HG03066 (cell line): ENCODE results near the gene SCPEP1.
"Not testable (repeated sequence)": the region's sequence is repeated elsewhere in the genome, so short reads cannot be mapped to it uniquely, and the experiment has no call there.

Experiments
- ATAC-seq: cut with Tn5 transposase; IDR thresholded peaks from one replicate; pipeline ENCODE4 v1.9.1; 2021; ENCODE audit warnings: low read depth; ENCODE audit not compliant: unreplicated experiment

Gene SCPEP1

DNA sequence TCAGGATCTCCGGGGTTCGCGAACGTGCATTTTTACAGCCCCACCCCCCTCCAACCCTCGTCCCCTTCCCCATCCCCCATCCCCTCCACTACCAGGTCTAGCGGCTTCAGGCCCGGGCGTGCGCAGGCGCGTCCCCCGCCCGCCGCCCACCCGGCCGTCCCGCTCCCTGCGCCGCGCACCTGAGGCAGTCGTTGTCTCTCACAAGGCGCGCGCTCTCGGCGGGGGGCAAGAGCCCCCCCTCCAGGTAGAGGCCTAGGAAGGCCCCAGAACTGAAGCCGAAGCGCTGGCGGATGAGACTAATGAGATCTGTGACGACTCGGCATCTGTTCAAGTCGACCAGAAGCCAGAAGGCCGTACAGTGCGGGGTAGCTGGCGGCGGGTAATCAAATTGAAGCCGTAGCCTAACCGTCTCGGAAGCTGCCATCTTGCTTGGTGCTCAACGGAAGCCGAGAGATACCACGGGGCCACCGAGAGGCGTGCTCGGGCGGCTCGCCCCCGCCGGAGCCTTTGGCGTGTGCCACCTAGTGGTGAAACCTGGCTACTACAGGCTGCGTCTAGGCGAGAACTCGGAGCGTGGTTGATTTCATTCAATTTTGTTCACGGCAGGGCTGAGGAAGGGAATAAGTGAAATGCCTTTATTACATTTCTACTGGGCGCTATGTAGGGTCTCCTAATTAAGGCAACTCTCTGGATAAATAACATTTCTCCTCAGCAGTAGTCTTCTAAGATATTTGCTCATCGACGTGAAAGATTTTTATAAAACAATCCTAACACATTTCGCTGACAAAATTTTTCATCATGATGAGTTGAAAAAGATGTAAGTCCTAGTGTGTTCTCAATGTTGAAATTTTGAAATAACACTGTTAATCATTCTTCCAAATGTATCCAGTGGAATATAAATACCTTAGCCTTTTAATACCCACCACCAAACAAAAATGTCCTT, 17.1 kb upstream of the SCPEP1 start, which contains the start of gene COIL:
Gene COIL, minus strand, starts transcription at position 455 of the 943 bp plus-strand sequence. Its CDS starts 31 bp downstream, at position 424.
- peak; percentile 96 for ATAC-seq

DNA sequence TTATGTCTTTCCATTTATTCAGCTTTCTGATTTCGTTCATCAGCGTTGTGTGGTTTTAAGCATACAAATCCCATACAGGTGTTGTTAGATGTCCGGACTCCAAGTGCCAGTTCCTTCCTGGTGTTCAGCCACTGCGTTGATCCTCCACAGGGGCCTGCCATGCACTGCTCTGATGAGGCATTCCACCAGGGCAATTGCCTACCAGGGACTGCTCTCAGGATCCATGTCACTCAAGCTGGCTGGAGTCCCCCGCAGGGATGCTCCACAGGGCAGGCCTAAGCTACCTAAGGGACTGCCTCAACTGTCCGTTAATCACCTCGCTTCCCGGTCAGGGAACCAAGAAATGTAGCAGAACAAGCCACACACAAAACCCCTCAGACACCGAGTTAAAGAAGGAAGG, 12.7 kb upstream of the SCPEP1 start:
- not testable (repeated sequence) for ATAC-seq

DNA sequence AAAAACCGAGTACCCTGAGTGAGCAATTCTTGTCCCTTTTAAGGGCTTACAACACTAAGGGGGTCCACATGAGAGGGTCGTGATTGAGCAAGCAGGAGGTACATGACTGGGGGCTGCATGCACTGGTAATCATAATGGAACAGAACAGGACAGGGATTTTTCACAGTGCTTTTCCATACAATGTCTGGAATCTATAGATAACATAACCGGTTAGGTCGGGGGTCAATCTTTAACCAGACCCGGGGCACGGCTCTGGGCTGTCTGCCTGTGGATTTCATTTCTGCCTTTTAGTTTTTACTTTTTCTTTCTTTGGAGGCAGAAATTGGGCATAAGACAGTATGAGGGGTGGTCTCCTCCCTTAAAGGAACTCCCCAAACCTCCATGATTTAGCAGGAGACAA, 12.2 kb upstream of the SCPEP1 start:
- not testable (repeated sequence) for ATAC-seq

DNA sequence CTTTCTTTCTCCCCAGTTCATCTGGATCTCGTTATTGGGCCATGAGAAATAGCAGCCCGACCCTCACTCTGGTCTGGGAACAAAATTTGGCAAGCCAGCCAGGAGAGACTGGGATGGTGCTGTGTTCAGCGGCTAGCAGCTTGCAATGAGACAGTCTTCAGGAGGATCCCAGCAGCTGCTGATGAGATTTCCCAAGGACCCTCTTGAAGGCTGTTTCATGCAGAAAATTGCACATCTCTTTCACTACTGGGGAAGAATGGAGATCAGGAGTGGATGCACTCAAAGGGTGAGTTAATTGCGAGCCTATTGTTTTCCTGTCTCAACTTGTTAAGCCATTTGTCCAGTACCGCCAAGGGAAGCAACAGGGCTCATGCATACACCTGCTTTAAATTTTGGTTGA, 11.6 kb upstream of the SCPEP1 start:
- ATAC-seq, result no peak

DNA sequence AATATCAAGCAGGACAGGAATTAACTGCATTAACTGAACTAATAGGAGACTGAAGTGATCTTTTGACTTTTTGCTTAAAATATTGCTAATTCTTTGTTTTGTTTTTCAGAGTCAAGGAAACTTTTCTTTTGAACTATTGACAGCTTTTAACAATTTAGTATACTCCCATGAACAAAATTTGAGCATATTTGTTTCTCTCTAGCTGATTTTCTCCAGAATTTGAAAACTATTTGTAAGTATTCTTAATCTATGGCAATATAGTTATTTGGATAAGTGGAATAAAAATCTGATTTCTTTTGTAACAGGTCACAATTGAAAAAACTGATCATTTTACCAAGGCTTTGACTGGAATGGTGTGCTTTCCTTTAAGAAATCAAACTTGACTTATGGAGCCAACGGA, 7.0 kb upstream of the SCPEP1 start:
- ATAC-seq, result no peak

DNA sequence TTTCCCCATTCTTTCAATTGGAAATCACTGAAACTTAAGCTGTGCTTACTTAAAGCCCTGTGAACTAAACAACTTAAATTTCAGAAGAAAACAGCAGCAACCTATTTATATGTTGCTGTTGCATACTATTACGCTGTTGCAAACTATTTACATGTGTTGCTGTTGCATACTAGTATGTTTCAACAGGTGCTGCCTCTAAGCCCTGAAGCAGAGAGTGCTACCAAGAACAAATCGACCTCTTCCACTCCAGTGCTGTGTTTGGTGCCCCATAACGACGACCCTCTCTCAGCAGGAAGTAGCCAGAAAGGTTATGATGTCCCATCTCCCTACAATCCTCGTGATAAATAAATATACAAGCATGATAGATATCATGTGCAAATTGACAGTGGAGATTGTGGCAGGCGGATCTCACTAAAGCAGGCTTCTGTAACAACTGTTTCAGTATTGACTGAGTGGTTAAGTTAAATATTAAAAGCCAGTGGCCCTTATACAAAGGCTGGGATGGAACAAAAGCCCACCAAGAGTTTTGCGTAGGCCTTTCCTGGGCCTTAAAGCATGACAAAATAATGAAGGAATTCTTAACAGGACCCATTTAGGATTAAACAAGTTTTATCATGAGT, 5.7 kb upstream of the SCPEP1 start:
- ATAC-seq, result no peak

DNA sequence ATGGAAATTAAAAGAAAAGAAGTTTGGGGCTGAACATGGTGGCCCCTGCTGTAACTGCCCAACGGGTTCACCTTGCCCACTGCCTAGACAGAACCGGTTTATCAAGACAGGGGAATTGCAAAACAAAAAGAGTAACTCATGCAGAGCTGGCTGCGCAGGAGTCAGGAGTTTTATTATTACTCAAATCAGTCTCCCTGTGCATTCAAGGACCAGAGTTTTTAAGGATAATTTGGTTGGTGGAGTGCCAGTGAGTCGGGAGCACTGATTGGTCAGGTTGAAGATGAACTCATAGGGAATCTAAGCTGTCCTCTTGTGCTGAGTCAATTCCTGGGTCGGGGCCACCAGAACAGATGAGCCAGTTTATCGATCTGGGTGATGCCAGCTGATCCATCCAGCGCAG, 4.4 kb upstream of the SCPEP1 start:
- no peak for ATAC-seq

DNA sequence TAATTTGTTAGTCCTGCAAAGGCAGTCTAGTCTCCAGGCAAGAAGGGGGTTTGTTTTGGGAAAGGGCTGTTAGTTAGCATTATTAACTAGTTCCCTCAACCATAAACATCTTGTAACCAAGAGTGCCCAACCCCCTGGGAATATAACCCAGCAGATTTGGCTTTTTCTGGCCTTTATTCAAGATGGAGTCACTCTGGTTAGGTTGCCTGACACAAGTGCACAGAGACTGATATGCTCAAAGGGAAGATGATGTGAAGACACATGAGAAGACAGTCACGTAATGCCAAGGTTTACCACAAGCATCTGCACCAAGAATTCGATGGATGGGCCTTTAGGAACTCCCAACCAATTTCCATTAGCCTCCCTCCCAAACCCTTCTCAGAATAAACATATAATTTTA, 3.9 kb upstream of the SCPEP1 start:
- ATAC-seq, result no peak

DNA sequence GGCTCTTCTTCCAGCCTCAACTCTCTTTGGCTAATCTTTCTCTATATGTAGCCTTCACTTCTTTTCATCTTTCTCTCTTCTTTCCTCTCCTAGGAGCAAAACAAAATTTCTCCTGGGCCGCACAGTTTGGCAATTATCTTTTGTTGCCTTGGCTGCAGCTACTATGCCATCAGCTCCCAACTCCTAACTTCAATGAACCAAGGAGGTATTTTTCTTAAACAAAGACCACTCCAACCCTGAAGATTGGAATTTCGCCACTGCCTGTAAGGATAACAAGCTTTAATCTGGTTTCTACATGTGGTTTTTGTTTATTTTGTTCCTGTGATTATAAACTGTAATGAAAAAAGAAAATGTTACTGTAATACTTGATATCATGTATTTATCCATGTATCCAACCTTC, 2.3 kb upstream of the SCPEP1 start:
- no peak for ATAC-seq

DNA sequence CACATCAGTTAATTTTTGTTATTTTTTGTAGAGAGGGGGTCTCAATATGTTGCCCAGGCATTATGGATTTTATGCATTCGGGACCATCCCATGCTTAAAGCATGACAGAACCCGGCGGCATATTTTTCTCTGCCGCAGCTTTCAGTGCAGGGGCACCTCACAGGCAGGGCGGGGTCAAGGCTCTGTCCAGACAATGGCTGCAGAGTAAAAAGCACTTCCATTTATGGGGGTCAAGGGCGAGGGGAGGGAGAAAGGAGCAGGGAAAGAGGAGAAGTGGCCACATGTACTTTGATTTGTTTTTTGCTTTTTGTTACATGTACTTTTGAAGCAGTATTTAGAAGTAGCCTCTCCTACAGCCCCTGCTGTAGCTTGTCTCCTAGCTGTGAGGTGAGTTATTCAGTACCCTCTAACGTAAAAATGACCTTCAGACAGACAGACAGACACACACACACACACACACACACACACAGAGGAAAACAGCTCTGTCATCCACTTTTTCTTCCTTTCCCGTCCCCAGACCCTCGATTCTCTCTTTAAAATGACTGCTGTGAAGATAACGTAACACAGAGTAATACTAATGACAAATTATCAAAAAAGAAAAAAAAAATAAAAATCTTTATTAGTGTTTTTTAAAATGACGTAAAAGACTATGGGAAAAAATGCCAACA, 856 bp upstream of the SCPEP1 start:
- no peak for ATAC-seq

DNA sequence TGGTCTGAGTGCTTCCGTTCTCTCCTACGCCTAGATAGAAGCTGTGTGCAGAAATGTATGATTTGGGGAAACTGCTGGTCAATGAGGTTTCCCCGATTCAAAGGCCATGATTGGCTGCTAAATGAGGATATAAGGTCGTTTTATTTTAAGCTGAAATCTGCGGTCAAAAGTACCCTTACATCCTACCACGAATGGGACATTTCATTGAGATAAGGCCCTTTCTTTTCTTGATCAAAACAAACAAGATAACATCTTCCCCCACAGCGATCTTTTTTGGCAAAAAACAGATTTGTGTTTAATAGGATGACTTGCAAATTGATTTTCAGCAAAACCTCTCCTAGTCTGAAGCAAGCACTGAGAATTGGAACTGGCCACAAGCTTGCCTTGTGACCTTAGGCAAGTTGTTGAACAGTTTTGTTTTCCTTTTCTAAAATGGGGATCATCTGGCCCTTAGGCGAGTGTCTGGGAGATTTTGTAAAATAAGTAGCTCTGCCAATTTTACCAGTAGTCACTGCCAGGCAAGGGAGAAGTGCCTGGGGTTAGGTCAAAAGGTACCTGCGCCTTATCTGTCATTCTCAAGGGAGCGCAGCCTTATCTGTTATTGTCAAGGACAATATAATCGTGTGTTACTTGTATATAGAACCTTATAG, 635 bp downstream of the SCPEP1 start:
- ATAC-seq, result no peak

DNA sequence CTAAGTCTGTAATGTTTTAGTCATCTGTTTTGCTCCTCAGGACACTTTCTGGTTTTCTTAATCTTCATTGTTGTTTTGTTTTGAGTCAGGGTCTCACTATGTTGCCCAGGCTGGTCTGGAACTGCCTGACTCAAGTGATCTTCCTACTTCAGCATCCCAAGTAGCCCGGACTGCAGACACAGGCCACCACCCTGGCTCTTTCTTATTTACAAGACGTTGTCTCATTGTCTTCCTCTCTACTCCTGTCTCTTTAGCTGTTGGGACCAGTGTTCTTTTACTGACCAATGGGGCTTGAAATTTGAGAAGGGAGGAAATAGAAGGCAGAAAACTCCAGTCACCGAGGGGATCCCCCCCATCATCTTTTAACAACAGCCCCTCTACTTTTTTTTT, 1.2 kb downstream of the SCPEP1 start:
- no peak for ATAC-seq

DNA sequence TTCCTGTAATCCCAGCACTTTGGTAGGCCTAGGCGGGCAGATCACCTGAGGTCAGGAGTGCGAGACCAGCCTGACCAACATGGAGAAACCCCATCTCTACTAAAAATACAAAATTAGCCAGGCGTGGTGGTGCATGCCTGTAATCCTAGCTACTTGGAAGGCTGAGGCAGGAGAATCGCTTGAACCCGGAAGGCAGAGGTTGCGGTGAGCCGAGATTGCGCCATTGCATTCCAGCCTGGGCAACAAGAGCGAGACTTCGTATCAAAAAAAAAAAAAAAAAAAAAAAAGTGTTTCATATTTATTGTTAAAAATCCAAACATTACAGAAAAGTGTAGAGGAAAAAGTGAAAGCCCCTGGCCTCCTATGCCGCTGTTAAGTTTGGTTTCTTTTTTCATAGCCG, 2.6 kb downstream of the SCPEP1 start:
- not testable (repeated sequence) for ATAC-seq

DNA sequence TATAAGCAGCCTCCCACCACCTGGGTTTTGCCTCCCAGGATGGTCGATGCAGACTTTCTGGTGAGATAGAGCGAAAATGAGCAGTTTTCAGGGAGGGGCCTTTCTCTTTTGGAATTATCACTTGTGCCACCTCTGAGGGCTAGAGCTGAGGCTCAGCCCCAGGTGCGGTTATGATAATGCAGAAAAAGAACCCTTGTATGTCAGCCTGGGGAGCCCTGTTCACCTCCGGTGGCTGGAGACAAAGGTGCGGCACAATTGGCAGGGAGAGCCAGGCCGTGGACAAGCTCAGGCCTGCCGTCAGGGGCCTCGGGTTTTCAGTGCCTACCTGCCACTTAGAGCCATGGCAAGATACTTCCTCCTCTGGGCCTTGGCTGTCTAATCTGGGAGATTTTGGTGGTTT, 4.4 kb downstream of the SCPEP1 start:
- no peak for ATAC-seq

DNA sequence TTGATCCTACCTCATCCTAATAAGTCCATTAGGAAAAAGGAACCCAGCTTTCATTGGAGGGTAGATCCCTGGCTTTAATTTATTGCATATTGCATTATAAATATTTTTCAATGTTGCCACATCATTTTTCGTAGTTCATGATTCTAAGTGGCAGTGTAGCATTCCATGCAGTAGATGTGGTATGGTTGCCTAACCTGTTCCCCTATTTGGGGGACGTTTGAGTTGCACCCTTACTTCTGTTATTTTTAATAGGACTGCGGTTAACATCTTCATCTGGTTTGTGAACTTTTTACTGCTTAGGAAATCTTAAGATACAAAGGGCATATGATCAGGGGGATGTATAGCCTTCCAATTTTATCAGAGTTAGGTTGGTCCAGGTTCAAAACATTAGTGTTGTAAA, 5.4 kb downstream of the SCPEP1 start:
- no peak for ATAC-seq

DNA sequence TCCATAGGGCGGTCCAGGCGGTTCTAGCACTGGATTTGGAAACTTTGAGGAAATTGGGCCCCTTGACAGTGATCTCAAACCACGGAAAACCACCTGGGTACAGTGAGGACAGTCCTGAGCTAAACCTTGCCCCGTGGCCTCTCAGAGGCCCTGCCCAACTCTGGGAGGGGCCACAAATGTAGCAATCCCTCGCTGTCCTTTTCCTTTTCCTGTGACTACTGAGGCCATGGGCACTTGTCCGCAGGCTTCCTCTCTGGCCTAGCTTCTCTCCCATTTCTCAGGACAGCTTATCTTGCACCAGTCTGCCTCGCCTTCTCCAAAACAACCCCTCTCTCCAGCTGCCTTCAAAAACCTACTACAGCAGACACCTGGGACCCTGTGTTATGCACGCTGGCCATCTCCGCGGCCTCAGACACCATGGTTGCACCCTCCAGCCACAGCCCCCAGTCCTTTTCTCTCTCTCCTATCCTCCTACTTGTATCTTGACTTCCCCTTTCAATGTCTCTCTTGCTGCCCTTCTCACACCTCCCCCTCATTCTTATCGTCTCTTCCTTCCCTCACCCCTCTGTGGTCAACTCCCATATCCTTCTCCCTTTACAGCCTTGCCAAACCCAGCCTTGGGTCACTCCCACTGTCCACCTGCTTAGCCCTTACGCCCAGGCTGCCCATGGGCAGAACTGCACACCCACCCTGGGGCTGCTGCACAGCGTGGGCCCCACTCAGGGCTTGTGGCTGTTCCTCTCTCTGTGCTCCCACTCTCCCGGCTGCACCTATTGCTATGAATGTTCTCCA, 7.6 kb downstream of the SCPEP1 start:
- ATAC-seq, result no peak

DNA sequence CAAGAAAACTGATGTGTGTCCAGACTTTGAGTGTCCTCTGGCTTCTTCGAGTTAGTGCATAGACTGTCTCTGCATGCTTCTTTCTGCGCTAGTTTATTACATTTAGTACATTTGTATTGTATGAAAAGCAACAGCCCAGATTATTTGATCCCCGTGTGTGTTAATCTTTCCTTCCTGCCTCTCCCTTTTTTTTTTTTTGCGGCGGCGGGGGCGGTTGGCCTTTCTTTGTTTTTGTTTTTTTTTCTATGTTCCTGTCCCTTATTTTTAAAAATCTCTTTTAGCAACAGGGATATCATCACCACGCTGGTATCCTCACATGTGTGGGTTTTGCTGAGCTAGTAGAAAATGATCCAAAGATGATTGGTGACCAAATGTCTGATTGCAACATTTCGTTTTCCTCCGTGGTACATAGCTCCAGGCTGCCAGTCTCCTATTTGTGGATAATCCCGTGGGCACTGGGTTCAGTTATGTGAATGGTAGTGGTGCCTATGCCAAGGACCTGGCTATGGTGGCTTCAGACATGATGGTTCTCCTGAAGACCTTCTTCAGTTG, 9.4 kb downstream of the SCPEP1 start:
- no peak for ATAC-seq

DNA sequence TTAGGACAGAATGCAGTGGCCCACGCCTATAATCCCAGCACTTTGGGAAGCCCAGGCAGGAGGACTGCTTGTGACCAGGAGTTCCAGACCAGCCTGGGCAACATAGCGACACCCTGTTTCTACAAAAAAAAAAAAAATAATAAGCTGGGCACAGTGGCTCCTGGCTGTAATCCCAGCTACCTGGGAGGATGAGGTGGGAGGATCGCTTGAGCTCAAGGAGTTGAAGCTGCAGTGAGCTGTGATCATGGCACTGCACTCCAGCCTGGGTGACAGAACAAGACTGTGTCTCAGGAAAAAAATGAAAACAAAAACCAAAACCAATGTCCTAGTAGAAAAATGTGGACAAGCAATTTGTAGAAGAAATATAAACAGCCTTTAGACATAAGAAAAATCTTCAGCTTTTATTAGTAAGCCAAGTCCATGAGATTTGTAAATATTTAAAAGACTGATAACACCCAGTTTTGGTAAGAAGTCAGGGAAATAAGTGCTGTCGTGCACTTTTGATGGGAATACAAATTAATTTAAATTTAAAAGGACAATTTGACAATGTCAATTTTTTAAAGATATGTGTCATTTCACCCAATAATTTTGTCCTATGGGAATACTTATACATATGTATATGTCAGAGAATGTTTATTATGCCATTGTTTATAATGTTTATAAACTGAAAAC, 11.1 kb downstream of the SCPEP1 start:
- ATAC-seq, result no peak

DNA sequence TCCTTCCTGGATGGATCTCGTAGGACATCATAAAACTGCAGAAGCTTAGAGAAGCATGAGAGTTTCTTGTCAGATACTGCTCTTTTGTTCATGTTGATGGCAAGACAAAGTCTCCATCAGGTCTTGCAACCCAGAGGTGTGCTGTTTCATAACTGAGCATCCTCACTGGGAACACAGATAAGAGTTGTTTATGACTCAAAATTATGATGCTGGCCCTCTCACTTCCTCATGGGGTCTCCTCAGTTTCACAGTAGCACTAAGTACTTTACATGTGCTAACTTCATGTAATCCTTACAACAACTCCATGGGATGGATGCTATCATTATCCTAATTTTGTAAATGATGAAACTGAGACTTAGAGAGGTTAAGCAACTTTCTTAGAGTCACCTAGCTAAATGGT, 14.4 kb downstream of the SCPEP1 start:
- ATAC-seq, result no peak
